Common myeloid progenitor, CD34-positive (primary cell): Measurements from ENCODE around the gene RGS3.

Experiments used
- CTCF ChIA-PET: fragments of 350-600 bp; sonication (Branson Sonifier 250); formaldehyde crosslinking; loops from one replicate; lab custom pipeline; 2021; ENCODE audit warnings: antibody characterized with exemption; lab: Charles Lee
- POLR2A ChIA-PET: fragments of 350-600 bp; sonication (Branson Sonifier 250); formaldehyde crosslinking; loops from one replicate; lab custom pipeline; 2021; ENCODE audit warnings: antibody characterized with exemption; lab: Charles Lee
- DNase-seq, 3 donors: peaks; one replicate each; pipeline versions ENCODE4 v3.0.0 to v3.0.0-alpha.2; 2013
- H3K27ac ChIP-seq, 2 experiments: 1 replicate in 1 of 2; 2 replicates in 1 of 2; pipeline ENCODE4 v1.7.0; 2013; ENCODE audit warnings: inconsistent platforms in 2 of 2, low read length in 2 of 2, mild to moderate bottlenecking in 2 of 2, low read depth in 1 of 2, moderate library complexity in 1 of 2; ENCODE audit not compliant: severe bottlenecking in 2 of 2, insufficient read depth in 1 of 2, poor library complexity in 1 of 2
- H3K27me3 ChIP-seq, 5 experiments: replicated peaks in 2 of 5; 1 replicate in 3 of 5; 2 replicates in 2 of 5; pipeline versions ENCODE4 v1.6.1 to v1.7.0; 2013; ENCODE audit warnings: low read length in 4 of 5, mild to moderate bottlenecking in 2 of 5, moderate library complexity in 2 of 5, inconsistent platforms in 1 of 5; ENCODE audit not compliant: insufficient read depth in 5 of 5, control insufficient read depth in 4 of 5
- H3K36me3 ChIP-seq, 4 experiments: 1 replicate in 2 of 4; 2 replicates in 2 of 4; pipeline versions ENCODE4 v1.6.1 to v1.7.0; 2013; ENCODE audit warnings: low read length in 3 of 4, control low read depth in 1 of 4, mild to moderate bottlenecking in 1 of 4; ENCODE audit not compliant: control insufficient read depth in 4 of 4, insufficient read depth in 4 of 4
- H3K4me1 ChIP-seq, 4 experiments: 1 replicate in 3 of 4; 2 replicates in 1 of 4; pipeline versions ENCODE4 v1.6.1 to v1.7.1; 2013; ENCODE audit warnings: low read length in 3 of 4, mild to moderate bottlenecking in 3 of 4, control low read depth in 1 of 4, inconsistent platforms in 1 of 4, moderate library complexity in 1 of 4; ENCODE audit not compliant: control insufficient read depth in 4 of 4, insufficient read depth in 4 of 4; ENCODE audit errors: control extremely low read depth in 1 of 4
- H3K4me3 ChIP-seq, 7 experiments: 1 replicate in 4 of 7; 2 replicates in 3 of 7; pipeline versions ENCODE4 v1.5.1 to v1.7.0; 2013; ENCODE audit warnings: mild to moderate bottlenecking in 7 of 7, low read length in 6 of 7, moderate library complexity in 6 of 7, inconsistent platforms in 2 of 7, low read depth in 2 of 7, control low read depth in 1 of 7; ENCODE audit not compliant: insufficient read depth in 4 of 7, control insufficient read depth in 1 of 7; ENCODE audit errors: extremely low read depth in 1 of 7
- H3K9me3 ChIP-seq, 5 experiments: 1 replicate in 4 of 5; 2 replicates in 1 of 5; pipeline versions ENCODE4 v1.6.1 to v1.7.1; 2013; ENCODE audit warnings: low read length in 4 of 5, mild to moderate bottlenecking in 2 of 5, inconsistent platforms in 1 of 5, low read depth in 1 of 5, moderate library complexity in 1 of 5; ENCODE audit not compliant: control insufficient read depth in 4 of 5, insufficient read depth in 2 of 5; ENCODE audit errors: control extremely low read depth in 1 of 5
- WGBS: methylation state at CpG from one replicate; pipeline ENCODE4 v1.1.5; 2013; ENCODE audit not compliant: insufficient coverage; 5-methylcytosine and 5-hydroxymethylcytosine counted together

RGS3 gene

GRCh38 chr9:113634596-113635515, 171.3 kb downstream of the RGS3 start:
- CTCF ChIA-PET, result interaction anchor here (1.0 to 3.6 kb wide), 3 partner anchors 10 to 23 kb away, joined by 4 to 20 read pairs (median 4); no protein-coding TSS in a partner anchor
- Histone ChIP-seq H3K27me3 (peaks cover 0 to 2% (median 0%) of the 10 kb centered on the region in 5 experiments), H3K9me3 (no peaks in the 10 kb centered on the region), H3K4me3 (no peak overlapping the region), H3K27ac (no peak overlapping the region), H3K36me3 (no peaks in the 10 kb centered on the region), H3K4me1 (peaks cover 0 to 5% (median under 1%) of the 10 kb centered on the region in 4 experiments)
- DNase-seq, result no peak
- POLR2A ChIA-PET, result no interaction called here
- WGBS, result 90% methylated on average over 7 of the region's 10 CpGs

GRCh38 chr9:113635586-113635985, 172.1 kb downstream of the RGS3 start:
- peaks cover 0 to 2% (median 0%) of the 10 kb centered on the region in 5 experiments for H3K27me3 ChIP-seq
- no peak overlapping the region for H3K27ac ChIP-seq
- no peaks in the 10 kb centered on the region for H3K9me3 ChIP-seq
- ChIA-PET POLR2A (interaction anchor here (0.6 kb wide), 1 partner anchor 14 kb away, joined by 3 read pairs; no protein-coding TSS in a partner anchor), CTCF (interaction anchor here (1.0 to 3.6 kb wide), 4 partner anchors 11 to 57 kb away, joined by 3 to 20 read pairs (median 4); no protein-coding TSS in a partner anchor)
- peaks cover 0 to 3% (median 0%) of the 10 kb centered on the region in 4 experiments for H3K4me1 ChIP-seq
- H3K4me3 ChIP-seq, result no peak overlapping the region
- no peaks in the 10 kb centered on the region for H3K36me3 ChIP-seq
- no peak for DNase-seq
- WGBS, result 100% methylated on average over 2 of the region's 5 CpGs

GRCh38 chr9:113636165-113636564, 172.6 kb downstream of the RGS3 start:
- DNase-seq, result no peak
- no peaks in the 10 kb centered on the region for H3K9me3 ChIP-seq
- H3K27ac ChIP-seq, result no peak overlapping the region
- H3K36me3 ChIP-seq, result no peaks in the 10 kb centered on the region
- CTCF ChIA-PET, result interaction anchor here (1.0 to 3.6 kb wide), 4 partner anchors 19 to 57 kb away, joined by 3 to 20 read pairs (median 4); no protein-coding TSS in a partner anchor
- 85% methylated on average over 9 of the region's 10 CpGs for WGBS
- POLR2A ChIA-PET, result interaction anchor here (0.6 kb wide), 1 partner anchor 14 kb away, joined by 3 read pairs; no protein-coding TSS in a partner anchor
- peaks cover 0 to 2% (median 0%) of the 10 kb centered on the region in 5 experiments for H3K27me3 ChIP-seq
- no peaks in the 10 kb centered on the region for H3K4me1 ChIP-seq
- H3K4me3 ChIP-seq, result no peak overlapping the region

- CTCF ChIA-PET, result interaction anchor here (1.0 to 3.6 kb wide), 3 partner anchors 19 to 58 kb away, joined by 3 to 20 read pairs (median 4); no protein-coding TSS in a partner anchor
- DNase-seq, result no peak
- POLR2A ChIA-PET, result no interaction called here
- Histone ChIP-seq H3K9me3 (no peaks in the 10 kb centered on the region), H3K4me3 (no peak overlapping the region), H3K27ac (no peak overlapping the region), H3K36me3 (no peaks in the 10 kb centered on the region), H3K27me3 (peaks cover 0 to 2% (median 0%) of the 10 kb centered on the region in 5 experiments), H3K4me1 (no peaks in the 10 kb centered on the region)
- WGBS, result 96% methylated on average over 5 of the region's 6 CpGs
Measured at GRCh38 chr9:113636693-113637092, 173.2 kb downstream of the RGS3 start.

GRCh38 chr9:113638490-113638889, 175.0 kb downstream of the RGS3 start:
- Histone ChIP-seq H3K27me3 (no peaks in the 10 kb centered on the region), H3K36me3 (no peaks in the 10 kb centered on the region), H3K4me3 (no peak overlapping the region), H3K4me1 (no peaks in the 10 kb centered on the region), H3K9me3 (no peaks in the 10 kb centered on the region), H3K27ac (no peak overlapping the region)
- 89% methylated on average over 5 of the region's 7 CpGs for WGBS
- CTCF ChIA-PET, result interaction anchor here (1.6 kb wide), 1 partner anchor 45 kb away, joined by 4 read pairs; no protein-coding TSS in a partner anchor
- POLR2A ChIA-PET, result no interaction called here
- DNase-seq, result no peak

- DNase-seq, result no peak
- Histone ChIP-seq H3K9me3 (no peaks in the 10 kb centered on the region), H3K4me3 (no peak overlapping the region), H3K36me3 (no peaks in the 10 kb centered on the region), H3K4me1 (no peaks in the 10 kb centered on the region), H3K27ac (no peak overlapping the region), H3K27me3 (no peaks in the 10 kb centered on the region)
- POLR2A ChIA-PET, result interaction anchor here (0.7 kb wide), 1 partner anchor 16 kb away, joined by 3 read pairs; no protein-coding TSS in a partner anchor
- CTCF ChIA-PET, result interaction anchor here (1.6 kb wide), 1 partner anchor 46 kb away, joined by 4 read pairs; no protein-coding TSS in a partner anchor
- 64% methylated on average over 2 of the region's 4 CpGs for WGBS
Measured at GRCh38 chr9:113638897-113639296, 175.4 kb downstream of the RGS3 start.
